Right renal pelvis (tissue), 4 donors: ENCODE data around the gene BNIP3. TPM values are rescaled to one million over a fixed set of nuclear protein-coding genes. Genes with fewer than 3 reads are reported as not detected.

ENCODE experiments used
- DNase-seq, 4 donors: peaks; one replicate each; pipeline ENCODE4 v3.0.0-alpha.2; 2013; ENCODE audit warnings: low read depth in 4 of 4, low spot score in 3 of 4, missing footprints in 1 of 4
- polyA plus RNA-seq, 4 donors: library from polyadenylated mRNA; unstranded; fragments of 120-200 nt; gene quantifications; one replicate each; pipeline ENCODE4 v1.2.1, GENCODE V29; 2013; ENCODE audit not compliant: insufficient read length in 4 of 4

BNIP3 gene
- polyA plus RNA-seq = 10 to 100 TPM; 73.8 to 88.3 (median 79.0) TPM

- DNase-seq = peak; percentile 87 to 92 (median 90)
Measured at GRCh38 chr10:131981429-131982184, at the start of gene BNIP3. Gene BNIP3, minus strand, starts transcription at chr10:131981923. Its CDS starts 117 bp downstream, at chr10:131981806.

GRCh38 chr10:132030898-132031463, 49.3 kb upstream of the BNIP3 start:
- no peak for DNase-seq

GRCh38 chr10:132028706-132029105, 47.0 kb upstream of the BNIP3 start:
- DNase-seq = no peak

GRCh38 chr10:132027423-132027983, 45.8 kb upstream of the BNIP3 start:
- no peak for DNase-seq

- peak; percentile 47 to 63 (median 49) for DNase-seq
Measured at GRCh38 chr10:132023092-132023811, 41.5 kb upstream of the BNIP3 start.

- no peak for DNase-seq
Measured at GRCh38 chr10:132022241-132022640, 40.5 kb upstream of the BNIP3 start.

- DNase-seq = no peak
Measured at GRCh38 chr10:132021504-132022143, 39.9 kb upstream of the BNIP3 start.

- no peak for DNase-seq
Measured at GRCh38 chr10:132021046-132021445, 39.3 kb upstream of the BNIP3 start.

- no peak for DNase-seq
Measured at GRCh38 chr10:132020456-132020855, 38.7 kb upstream of the BNIP3 start.

- DNase-seq = no peak
Measured at GRCh38 chr10:132019366-132019765, 37.6 kb upstream of the BNIP3 start.

GRCh38 chr10:132018446-132018845, 36.7 kb upstream of the BNIP3 start:
- DNase-seq = no peak

GRCh38 chr10:132016514-132016913, 34.8 kb upstream of the BNIP3 start:
- no peak for DNase-seq

- no peak for DNase-seq
Measured at GRCh38 chr10:132011445-132011844, 29.7 kb upstream of the BNIP3 start.

GRCh38 chr10:132011024-132011423, 29.3 kb upstream of the BNIP3 start:
- no peak for DNase-seq

- no peak for DNase-seq
Measured at GRCh38 chr10:132010483-132010882, 28.8 kb upstream of the BNIP3 start.

- DNase-seq = no peak
Measured at GRCh38 chr10:132009575-132009974, 27.9 kb upstream of the BNIP3 start.

- DNase-seq = no peak
Measured at GRCh38 chr10:132007681-132008080, 26.0 kb upstream of the BNIP3 start.

- DNase-seq = no peak
Measured at GRCh38 chr10:132006966-132007365, 25.2 kb upstream of the BNIP3 start.

GRCh38 chr10:132005147-132005546, 23.4 kb upstream of the BNIP3 start:
- no peak for DNase-seq

- no peak for DNase-seq
Measured at GRCh38 chr10:132004052-132004451, 22.3 kb upstream of the BNIP3 start.
